ENCODE data around the gene STK31.
"Not testable (repeated sequence)": the region's sequence is repeated elsewhere in the genome, so short reads cannot be mapped to it uniquely, and the experiment has no call there.

Gene STK31

DNA sequence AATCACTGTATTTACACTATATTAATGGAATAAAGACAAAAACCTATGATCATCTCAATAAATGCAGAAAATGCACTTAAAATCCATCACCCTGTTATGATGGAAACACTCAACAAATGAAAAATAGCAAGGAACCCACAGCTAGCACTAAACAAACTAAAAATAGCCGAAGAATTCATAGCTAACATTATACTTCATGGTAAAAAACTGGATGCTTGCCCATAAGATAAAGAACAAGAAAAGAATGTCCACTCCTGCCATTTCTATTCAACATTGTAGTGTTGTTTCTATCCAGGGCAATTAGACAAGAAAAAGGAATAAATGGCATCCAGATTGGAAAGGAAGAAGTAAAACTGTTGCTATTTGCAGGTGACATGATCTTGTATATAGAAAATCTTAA is 142.1 kb downstream of the STK31 start:
- TF ChIP-seq CTCF (IDR thresholded peaks at IDR 0.05; ENCODE audit: low read depth, low read length): no peak
- no peak overlapping the region for H3K4me3 ChIP-seq (replicated peaks in 1 of 2; ENCODE audit: low read depth in 2 of 2, low read length in 2 of 2)
- peak; percentile 2 to 5 for DNase-seq (ENCODE audit: low read depth in 2 of 2)

GRCh38 chr7:23852988-23853387 is 143.0 kb downstream of the STK31 start:
- no peak for TF ChIP-seq CTCF (IDR thresholded peaks at IDR 0.05; ENCODE audit: low read depth, low read length)
- DNase-seq (ENCODE audit: low read depth in 2 of 2): no peak
- no peak overlapping the region for H3K4me3 ChIP-seq (replicated peaks in 1 of 2; ENCODE audit: low read depth in 2 of 2, low read length in 2 of 2)

DNA sequence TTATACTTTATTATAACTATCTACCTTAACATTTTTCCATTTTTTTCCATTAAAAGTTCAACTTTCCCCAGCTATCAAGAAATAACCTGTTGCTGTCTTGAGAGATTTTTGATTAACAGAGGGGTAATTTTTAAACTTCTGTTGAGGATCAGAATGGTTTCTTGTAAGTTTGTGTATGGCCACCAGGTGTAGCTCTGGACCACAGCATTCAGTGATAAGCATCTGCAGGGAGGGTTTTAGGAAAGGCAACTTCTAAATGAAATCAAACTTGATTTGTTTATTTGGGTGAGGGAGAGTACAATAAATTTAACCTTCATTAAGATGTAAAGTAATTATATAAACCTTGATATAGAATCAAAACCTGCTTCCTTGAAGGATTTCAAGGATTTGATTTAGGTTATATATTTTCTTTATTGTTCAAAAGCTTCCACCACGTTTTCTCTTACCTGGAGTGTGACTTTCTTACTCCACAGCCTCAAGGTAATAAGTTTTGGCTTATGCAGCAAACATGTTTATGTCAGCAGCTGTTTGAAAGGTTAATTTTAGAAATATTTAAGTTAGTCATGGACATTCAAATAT is 153.3 kb downstream of the STK31 start:
- DNase-seq (ENCODE audit: low read depth in 2 of 2): peak; percentile 39 to 71
- no peak overlapping the region for H3K4me3 ChIP-seq (replicated peaks in 1 of 2; ENCODE audit: low read depth in 2 of 2, low read length in 2 of 2)
- TF ChIP-seq CTCF (IDR thresholded peaks at IDR 0.05; ENCODE audit: low read depth, low read length): peak; percentile 78

GRCh38 chr7:23864973-23865372 is 155.0 kb downstream of the STK31 start:
- peak; percentile 57 to 88 for DNase-seq (ENCODE audit: low read depth in 2 of 2)
- no peak overlapping the region for H3K4me3 ChIP-seq (replicated peaks in 1 of 2; ENCODE audit: low read depth in 2 of 2, low read length in 2 of 2)
- TF ChIP-seq CTCF (IDR thresholded peaks at IDR 0.05; ENCODE audit: low read depth, low read length): no peak

DNA sequence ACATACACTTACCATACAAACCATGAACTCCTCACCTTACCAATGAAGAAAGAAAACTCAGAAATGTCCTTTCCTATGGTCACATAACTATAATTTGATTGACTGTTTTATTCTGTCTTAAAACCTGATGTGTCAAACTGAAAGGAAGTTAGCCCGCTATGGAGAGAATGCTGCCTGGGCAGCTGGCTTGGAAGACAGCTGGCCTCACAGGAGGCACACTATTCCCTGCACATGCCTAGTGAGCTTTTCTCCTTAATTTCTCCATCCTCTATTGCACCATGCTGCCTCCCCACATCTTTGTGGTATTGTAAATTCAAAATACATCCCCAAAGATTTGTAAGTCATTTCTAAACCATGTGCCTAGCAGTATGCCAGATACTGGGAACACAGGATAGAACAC is 163.3 kb downstream of the STK31 start:
- H3K4me3 ChIP-seq (replicated peaks in 1 of 2; ENCODE audit: low read depth in 2 of 2, low read length in 2 of 2): no peak overlapping the region
- no peak for DNase-seq (ENCODE audit: low read depth in 2 of 2)
- no peak for TF ChIP-seq CTCF (IDR thresholded peaks at IDR 0.05; ENCODE audit: low read depth, low read length)

- H3K4me3 ChIP-seq (replicated peaks in 1 of 2; ENCODE audit: low read depth in 2 of 2, low read length in 2 of 2); DNase-seq (ENCODE audit: low read depth in 2 of 2): not testable (repeated sequence)
Observed at GRCh38 chr7:23876526-23876925, 166.5 kb downstream of the STK31 start.

Measured in cardiac fibroblast (primary cell).